Measurements from ENCODE around the gene IFI44L. TPM values are rescaled to one million over a fixed set of nuclear protein-coding genes. Genes with fewer than 3 reads are reported as not detected.

Gene IFI44L
- polyA plus RNA-seq (ENCODE audit: insufficient read length in 4 of 4) = 1 to 10 TPM; 4.5 to 8.5 (median 7.4) TPM

DNA sequence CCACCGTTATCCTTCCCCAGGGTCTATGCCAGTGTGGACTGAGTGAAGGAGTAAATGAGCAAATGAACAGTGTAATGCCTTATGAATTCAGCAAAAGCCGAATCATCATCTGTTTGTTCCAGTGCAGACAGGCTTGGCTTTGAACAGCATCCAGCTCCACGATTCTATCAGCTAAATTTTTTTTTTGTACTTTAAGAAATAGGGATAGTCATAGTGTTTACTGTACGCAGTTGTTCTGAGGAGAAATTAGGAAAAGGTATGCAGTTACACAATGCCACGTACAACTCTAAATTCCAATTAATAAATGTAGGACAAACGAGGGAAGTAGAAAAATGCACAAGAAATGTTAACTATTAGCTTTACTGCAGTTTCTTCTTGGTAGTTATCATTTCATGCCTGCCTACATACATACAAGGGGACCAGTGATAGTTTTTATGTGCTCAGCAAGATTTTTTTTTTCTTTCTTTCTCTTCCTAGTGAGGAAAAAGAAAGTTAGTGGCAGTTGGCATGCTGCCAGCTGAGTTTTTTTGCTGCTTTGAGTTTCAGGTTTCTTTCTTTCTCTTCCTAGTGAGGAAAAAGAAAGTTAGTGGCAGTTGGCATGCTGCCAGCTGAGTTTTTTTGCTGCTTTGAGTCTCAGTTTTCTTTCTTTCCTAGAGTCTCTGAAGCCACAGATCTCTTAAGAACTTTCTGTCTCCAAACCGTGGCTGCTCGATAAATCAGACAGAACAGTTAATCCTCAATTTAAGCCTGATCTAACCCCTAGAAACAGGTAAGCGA, at the start of gene IFI44L:
Gene IFI44L (plus strand): TSS at position 646 of the 777 bp plus-strand sequence. CDS start 7,468 bp downstream, outside the sequence.
- peak in 1 of 4 donors; percentile 35 for DNase-seq (ENCODE audit: low read depth in 4 of 4, low spot score in 3 of 4)

DNA sequence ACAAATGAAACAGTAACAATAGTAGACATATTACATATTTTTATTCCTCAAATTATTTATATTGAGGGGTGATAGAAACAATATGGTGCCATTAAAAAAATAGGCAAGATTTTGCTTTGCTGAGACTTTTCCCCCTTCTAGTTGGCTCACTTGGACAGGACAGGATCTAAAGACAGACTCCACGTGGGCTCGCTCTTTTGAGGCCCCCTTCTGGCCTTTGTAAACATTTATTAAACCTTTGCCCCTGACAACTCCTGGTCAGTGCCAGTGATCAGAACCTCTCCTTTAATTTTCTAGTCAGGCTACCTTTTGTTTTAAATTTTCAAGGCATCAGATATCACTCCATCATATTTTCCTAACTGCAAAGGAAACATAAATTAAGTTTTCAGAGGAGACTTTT, 49.7 kb upstream of the IFI44L start:
- no peak for DNase-seq (ENCODE audit: low read depth in 4 of 4, low spot score in 3 of 4)

DNA sequence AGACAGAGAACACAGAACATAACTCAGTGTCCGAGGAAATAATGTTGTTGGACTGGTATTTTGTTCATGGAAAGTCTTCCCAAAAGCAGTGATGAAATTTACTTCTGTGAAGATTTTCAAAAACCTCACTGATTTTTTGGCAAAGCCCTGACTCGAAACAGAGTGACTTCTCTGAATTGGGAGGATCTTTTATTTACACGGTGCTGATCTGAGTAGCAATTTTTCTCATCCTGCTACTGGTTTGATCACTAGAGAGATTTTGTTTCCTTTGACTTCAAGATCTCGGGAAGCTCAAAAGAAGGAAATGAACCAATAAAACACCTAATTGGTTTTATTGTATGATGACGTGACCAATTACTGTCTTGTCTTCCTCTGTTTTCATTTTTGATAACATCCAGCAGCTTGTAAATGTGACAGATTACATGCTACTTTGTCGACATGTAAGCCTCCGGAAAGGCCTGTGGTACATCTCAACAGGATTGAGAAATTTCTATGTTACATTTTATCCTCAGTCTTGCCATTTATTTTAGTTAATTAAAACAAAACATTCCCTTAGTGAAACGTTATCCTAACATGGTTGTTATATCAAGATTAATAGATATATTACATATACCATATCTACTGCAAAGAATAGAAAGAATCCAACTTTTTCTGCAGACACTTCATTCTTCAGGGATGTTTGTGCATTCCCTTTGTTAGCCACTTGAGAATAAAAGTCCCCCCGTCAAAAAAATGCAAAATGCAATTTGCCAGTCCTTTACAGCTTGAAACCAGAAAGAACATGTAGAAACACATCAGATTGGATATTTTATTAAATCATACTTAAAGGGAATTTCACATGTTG, 42.8 kb upstream of the IFI44L start:
- no peak for DNase-seq (ENCODE audit: low read depth in 4 of 4, low spot score in 3 of 4)

DNA sequence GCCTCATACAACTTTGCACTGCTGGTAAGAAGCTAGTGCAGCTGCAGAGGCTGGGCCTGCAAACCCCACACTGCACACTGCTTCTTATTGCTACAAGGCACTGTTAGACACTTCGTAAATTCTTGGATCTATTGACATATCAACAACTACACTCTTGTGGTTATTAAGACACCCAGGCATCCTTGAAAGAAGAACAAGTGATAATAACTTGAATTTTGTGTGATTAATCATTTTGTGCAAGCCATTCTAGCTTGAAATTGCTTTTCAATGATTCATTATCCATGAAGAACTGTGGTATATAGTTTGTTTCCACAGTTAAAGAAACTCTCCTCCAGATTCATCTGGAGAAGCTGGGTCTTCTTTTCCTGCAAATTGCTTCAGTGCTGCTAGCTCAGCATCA, 33.7 kb upstream of the IFI44L start:
- DNase-seq (ENCODE audit: low read depth in 4 of 4, low spot score in 3 of 4) = no peak

DNA sequence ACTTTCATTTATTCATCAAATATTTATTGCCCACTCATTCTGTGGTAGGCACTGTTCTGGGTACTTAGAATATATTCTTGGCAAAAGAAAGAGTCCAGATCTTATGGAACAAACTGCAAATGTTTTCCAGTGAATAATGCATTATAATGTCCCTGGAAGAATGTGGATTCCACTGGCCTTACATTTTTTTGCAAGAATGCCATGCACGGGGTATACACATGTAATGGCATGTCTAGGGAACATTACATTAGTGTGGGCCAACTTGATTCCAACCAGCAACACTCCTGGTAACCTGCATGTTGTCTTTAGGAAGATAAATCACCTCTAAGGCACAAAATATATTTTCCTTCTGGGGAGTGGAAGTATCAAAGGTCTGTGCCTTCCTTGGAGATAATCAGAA, 33.0 kb upstream of the IFI44L start:
- no peak for DNase-seq (ENCODE audit: low read depth in 4 of 4, low spot score in 3 of 4)

DNA sequence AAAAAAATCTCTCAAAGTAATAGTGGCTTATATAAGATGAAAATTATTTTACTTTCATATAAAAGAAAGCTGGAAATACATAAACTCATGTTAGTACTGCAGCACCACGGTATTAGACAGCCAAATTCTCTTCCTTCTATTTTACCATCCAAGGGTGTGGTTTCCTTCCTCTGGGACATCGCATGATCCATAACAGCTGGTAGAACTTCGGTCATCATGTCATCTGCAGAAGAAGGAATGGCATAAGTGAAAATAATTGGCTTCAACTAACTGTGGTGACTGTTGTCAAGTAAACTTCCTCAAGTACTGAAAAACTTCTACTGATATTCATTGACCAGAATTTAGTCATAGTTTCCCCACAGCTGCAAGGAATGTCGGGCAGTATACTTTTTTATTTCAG, 28.3 kb upstream of the IFI44L start:
- no peak for DNase-seq (ENCODE audit: low read depth in 4 of 4, low spot score in 3 of 4)

DNA sequence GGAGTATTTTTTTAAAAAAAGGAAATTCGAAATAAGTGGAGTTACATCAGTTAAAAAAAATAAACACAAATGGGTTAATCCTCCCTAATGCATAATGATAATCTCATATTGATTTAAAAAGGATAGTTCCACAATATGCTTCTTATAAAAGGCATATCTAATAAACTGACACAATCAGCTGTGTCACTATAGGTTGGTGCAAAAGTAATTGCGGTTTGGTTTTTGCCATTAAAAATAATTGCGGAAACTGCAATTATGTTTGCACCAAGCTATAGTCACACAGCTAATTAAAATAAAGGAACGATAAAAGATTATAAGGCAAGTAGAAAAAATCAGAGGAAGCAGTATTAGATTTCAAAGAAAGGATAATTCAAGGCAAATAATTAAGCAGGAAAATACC, 21.0 kb upstream of the IFI44L start:
- no peak for DNase-seq (ENCODE audit: low read depth in 4 of 4, low spot score in 3 of 4)

DNA sequence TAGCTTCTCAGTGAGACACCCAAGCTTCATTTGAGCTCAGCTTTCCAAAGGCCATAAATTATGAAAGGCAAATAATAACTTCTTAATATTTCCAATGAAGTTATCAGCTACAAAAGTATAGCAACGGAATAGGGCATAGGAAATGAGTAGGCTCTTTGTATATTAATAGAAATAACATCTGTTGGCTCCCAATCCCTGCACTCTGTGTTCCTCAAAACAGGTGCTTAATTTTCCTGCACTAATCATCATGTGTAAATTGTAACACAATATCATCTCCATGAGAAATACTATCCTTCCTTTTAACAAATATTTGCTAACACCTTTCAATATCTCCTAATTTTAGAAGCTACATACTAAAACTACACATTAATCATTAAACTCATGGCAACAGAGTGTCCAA, 19.2 kb upstream of the IFI44L start:
- no peak for DNase-seq (ENCODE audit: low read depth in 4 of 4, low spot score in 3 of 4)

DNA sequence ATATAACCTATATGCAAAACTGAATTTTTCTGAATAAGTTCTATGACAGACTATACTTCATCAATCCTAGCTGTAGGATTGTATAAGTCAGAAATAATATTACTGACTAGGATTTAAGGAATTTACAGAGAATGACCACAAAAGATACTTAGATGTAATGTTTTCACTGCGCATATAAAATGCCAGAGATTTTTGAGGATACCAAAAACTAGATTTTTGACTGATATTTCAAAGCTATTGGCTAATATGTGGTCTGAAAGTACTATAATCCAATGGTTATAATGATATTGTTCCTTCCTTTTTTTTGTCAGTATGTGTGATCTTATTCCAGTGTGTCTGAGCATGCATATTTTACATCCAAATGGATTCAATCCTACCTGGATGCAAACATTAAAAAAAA, 17.0 kb upstream of the IFI44L start:
- DNase-seq (ENCODE audit: low read depth in 4 of 4, low spot score in 3 of 4) = no peak

DNA sequence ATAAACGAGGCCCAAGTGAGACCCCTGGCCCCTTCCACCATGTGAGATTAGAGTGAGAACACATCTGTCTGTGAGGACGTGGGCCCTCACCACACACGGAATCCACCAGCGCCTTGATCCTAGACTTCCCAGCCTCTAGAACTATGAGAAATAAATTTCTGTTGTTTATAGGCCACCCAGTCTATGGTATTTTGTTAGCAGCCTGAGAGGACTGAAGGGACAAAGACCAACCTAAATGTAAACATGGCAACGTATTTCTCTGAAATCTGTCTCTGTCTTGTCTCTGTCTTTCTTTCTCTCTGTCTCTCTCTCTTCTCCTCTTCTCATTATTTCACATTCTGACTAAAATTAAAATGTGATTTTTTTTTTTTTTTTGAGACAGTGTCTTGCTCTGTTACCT, 15.6 kb upstream of the IFI44L start:
- DNase-seq (ENCODE audit: low read depth in 4 of 4, low spot score in 3 of 4) = no peak

DNA sequence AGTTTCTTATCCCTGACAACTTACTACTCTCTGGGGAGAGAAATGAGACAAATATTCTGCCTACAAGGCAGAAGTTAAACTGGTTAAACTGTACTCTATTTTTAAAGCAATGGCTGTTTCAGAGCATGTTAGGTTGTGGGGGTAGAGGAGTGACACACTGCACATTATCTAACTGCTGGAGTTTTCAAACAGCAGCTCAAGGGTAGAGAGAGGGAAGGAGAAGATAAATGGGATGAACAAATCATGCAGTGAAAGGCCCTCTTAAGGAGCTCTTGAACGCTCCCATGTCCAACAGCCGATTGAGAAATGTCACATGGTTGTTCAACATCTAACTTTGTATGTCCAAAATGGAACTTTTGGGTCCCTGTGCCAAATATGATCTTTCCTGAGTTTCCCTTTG, 14.0 kb upstream of the IFI44L start:
- DNase-seq (ENCODE audit: low read depth in 4 of 4, low spot score in 3 of 4) = no peak

DNA sequence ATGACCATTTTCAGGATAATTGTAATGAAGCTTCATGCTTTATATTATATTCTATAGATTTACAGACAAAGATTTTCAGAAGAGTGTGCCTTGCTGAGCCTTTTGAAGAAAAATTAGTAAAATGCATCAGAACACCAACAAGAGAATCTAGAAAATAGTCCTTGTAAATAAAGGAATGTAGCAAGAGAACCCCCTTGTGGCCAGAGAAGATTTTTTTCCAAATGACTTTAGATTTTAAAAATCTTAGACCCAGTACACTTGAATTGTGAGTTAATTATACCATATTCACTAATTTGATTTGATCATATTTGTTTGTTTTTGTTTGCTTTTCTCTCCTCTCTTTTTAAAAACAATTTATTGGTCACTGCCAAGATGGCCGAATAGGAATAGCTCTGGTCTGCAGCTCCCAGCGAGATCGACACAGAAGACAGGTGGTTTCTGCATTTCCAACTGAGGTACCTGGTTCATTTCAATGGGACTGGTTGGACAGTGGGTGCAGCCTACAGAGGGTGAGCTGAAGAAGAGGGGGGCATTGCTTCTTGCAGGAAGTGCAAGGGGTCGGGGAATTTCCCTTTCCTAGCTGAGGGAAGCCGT, 12.8 kb upstream of the IFI44L start:
- no peak for DNase-seq (ENCODE audit: low read depth in 4 of 4, low spot score in 3 of 4)

DNA sequence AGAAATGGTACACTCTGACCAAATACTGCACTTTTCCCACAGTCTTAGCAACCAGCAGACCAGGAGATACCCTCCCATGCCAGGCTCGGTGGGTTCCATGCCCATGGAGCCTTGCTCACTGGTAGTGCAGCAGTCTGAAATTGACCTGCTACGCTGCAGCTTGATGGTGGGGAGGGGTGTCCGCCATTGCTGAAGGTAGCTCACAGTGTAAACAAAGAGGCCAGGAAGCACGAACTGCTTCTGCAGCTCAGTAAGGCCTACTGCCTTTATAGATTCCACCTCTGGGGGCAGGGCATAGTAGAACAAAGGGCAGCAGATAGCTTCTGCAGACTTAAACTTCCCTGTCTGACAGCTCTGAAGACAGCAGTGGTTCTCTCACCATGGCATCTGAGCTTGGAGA, 12.3 kb upstream of the IFI44L start:
- no peak for DNase-seq (ENCODE audit: low read depth in 4 of 4, low spot score in 3 of 4)

DNA sequence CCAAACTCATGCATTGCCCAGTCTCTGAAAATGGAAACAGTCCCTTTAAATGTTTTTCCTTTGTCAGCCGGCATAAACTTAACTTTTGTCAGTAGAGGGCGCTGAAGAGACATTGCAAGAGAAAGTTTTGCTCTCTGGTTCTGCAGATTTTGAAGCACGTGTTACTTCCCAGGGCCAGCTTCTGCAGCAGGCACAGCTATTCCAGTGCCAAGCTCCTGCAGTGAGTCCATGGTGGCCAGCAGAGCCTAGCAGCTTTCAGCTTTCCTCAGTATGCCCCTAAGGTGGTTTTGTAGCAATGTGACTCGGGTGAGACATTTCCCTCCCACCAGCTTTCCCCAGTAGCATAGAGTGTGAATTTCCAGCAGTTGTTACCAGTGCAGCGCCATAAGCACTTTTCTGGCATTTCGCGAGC, 2.6 kb upstream of the IFI44L start:
- DNase-seq (ENCODE audit: low read depth in 4 of 4, low spot score in 3 of 4) = peak; percentile 70 to 86 (median 82)

DNA sequence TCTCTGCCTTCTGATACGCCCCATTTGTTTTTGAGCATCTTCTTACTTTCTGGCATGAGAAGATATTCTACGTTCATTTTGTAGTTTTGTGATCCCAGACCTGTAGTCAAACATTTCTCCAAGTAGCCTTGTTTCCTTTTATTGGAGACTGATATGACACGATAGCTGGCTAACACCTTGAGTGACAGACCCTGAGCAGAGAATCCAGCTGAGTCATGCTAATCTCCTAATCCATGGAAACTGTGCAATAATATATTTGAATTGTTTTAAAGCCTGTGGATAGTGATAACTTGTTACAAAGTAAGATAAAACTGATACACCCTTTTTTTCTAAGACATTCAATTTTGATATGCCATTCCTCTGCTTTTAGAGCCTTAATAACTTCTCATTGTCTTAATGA, 1.2 kb upstream of the IFI44L start:
- no peak for DNase-seq (ENCODE audit: low read depth in 4 of 4, low spot score in 3 of 4)

DNA sequence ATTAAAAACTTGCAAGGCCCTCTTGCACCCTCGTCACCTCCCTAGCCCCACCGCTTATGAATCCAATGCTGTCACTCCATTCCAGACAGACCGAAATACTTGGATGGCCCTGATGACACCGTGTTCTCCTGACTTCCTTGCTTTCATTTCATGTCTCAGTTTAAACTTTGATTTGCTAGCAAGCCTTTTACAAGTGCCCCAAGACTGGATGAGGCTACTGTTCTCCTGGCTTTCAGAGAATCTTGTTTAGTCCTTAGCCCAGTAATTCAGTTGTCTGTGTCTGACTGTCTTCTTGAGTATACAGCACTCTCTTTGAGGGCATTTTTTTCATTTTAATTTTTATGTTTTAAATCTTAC, 824 bp upstream of the IFI44L start:
- no peak for DNase-seq (ENCODE audit: low read depth in 4 of 4, low spot score in 3 of 4)

DNA sequence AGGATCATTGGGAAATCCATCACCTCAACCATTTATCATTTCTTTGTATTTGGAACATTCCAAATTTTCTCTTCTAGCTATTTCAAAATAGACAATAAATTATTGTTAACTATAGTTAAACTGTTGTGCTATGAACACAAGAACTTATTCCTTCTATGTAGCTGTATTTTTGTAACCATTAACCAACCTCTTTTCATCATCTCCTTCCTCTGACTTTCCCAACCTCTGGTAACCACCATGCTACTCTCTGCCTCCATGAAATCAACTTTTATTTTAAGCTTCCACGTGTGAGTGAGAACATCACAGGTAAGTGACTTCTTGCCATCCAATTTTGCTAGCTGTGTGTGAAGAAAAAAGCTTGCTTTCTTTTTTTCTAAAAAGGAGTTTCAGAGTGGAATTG, 418 bp downstream of the IFI44L start:
- no peak for DNase-seq (ENCODE audit: low read depth in 4 of 4, low spot score in 3 of 4)

DNA sequence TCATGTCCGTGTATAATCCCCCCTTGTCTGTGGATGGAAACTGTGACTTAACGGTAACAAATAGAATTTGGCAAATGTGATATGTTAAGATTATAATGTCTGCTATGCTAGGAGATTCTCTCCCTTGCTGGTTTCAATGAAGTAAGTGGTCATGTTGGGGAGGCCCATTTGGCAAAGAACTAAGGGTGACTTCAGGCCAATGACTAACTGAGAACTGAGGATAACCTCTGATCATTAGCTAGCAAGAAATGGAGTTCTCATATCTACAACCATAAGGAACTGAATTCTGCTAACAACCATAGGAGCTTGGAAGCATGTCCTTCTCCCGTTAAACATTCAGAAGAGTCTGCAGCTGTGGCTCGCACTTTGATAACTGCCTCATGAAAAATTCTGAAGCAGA, 2.3 kb downstream of the IFI44L start:
- no peak for DNase-seq (ENCODE audit: low read depth in 4 of 4, low spot score in 3 of 4)

DNA sequence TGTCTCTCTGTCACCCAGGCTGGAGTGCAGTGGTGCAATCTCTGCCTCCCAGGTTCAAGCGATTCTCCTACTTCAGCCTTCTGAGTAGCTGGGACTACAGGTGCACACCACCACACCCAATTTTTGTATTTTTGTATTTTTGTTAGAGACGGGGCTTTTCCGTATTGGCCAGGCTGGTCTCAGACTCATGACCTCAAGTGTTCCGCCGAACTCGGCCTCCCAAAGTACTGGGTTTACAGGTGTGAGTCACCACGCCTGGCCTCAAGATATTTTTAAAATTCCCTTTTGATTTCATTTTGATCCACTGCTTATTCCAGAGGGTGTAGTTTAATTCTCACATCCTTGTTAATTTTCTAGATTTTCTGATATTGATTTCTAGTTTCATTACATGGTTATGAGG, 3.8 kb downstream of the IFI44L start:
- no peak for DNase-seq (ENCODE audit: low read depth in 4 of 4, low spot score in 3 of 4)

DNA sequence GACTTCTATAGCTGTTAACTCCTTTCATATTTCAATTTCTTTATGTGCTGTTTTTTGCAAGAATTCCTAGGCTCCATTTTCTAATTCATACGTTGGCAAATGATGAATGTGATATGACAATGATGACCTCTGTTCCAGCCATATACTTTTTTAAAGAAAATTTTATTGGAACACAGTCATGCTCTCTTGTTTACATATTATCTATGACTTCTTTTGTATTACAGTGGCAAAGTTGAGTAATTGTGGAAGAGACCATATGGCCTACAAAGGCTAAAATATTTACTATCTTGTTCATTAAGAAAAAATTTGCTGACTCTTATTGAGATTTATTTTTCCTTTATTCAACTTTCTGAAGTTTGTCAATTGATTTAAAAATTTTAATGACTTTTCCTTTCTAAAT, 7.1 kb downstream of the IFI44L start:
- DNase-seq (ENCODE audit: low read depth in 4 of 4, low spot score in 3 of 4) = no peak

DNA sequence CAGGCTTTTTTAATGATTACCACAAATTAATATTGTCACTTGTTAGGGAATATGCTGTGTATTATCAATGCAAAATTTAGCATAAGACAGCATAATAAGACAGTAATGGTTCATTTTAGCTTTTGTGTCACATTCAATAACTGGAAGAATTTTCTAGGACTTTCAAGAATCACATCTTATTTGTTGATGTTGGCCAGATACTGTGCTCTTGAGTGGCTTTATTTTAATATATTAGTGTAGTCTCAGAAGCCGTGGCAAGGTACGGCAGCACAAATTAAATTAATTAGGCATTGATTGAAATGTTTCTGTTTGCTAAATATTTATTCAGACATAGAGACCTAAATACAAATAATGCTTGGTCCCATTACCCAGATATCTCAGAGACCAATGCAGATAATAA, 10.4 kb downstream of the IFI44L start:
- DNase-seq (ENCODE audit: low read depth in 4 of 4, low spot score in 3 of 4) = no peak

DNA sequence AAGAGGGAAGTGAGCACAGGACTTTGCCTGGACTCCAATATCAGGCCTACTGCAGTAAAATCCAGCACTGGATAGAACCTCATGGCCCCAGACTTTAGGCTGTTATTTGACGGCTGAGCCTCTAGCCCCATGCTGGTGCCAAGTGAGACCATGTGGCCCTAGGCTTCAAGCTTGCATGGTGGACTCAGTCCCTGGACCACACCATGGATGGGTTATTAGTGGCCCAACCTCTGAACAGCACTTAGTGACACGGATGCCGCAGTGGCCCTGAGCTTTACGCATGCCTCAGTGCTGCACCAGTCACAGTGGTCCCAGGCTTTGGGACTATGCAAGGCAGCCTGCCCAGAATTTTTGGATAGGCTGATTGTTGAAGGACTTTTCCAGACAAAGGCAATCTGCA, 13.0 kb downstream of the IFI44L start:
- DNase-seq (ENCODE audit: low read depth in 4 of 4, low spot score in 3 of 4) = no peak
